NCI-H1105 treated with DMSO at 0.1 percent for 48 hours (cell line): ENCODE results near the gene MUC20.
"Not testable (repeated sequence)": the region's sequence is repeated elsewhere in the genome, so short reads cannot be mapped to it uniquely, and the experiment has no call there.

Source experiments
- DNase-seq: peaks from one replicate; lab custom pipeline; 2025; lab: John Stamatoyannopoulos, UW

MUC20 gene

DNA sequence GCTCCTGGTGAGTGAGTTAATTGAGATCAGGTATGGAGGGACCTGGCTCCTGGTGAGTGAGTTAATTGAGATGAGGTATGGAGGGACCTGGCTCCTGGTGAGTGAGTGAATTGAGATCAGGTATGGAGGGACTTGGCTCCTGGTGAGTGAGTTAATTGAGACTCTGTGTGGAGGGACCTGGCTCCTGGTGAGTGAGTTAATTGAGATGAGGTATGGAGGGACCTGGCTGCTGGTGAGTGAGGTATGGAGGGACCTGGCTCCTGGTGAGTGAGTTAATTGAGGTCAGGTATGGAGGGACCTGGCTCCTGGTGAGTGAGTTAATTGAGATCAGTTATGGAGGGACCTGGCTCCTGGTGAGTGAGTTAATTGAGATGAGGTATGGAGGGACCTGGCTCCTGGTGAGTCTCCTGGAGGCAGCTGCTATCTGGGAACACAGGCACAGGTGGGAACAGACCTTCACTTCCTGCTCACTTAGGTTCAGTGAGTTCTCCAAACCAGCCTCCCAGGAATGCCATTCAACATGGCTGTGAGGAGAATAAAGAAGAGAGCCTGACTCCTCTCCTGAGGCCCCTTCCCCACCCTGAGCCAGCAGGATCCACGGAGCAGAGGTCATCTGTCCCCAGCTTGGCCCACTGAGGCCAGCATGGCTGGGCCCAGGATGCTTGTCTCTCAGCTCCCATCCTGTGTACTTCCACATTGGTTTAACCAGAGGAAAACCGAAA, 9.5 kb upstream of the MUC20 start:
- DNase-seq: not testable (repeated sequence)

DNA sequence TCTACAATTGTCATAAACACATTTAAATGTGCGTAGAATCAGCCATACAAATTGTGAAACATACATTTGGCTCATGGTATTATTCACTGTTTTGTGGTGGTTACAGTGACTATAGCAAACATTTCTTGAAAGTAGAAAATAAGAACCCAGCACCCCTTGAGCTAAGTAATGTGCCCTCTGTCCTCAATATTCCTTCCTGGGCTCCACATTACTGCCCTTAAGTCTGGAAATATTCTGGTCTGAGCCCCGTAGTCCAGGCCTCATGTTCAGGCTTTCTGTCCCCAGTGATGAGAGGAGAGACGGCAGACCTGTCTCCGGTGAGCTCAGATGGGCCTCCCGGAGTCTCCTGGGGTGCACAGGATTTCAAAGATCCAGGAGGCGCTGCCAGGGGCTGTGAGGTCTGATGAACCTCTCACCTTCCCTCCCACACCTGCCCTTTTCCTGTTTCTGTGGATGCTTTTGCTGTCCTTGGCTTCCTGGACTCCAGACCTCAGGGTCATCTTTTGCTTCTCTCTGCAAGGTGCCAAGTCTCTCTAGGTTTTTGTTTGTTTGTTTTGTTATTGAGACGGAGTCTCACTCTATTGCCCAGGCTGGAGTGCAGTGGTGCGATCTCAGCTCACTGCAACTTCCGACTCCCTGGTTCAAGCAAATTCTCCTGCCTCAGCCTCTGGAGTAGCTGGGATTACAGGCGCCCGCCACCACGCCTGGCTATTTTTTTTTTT, 8.8 kb upstream of the MUC20 start:
- DNase-seq: no peak

DNA sequence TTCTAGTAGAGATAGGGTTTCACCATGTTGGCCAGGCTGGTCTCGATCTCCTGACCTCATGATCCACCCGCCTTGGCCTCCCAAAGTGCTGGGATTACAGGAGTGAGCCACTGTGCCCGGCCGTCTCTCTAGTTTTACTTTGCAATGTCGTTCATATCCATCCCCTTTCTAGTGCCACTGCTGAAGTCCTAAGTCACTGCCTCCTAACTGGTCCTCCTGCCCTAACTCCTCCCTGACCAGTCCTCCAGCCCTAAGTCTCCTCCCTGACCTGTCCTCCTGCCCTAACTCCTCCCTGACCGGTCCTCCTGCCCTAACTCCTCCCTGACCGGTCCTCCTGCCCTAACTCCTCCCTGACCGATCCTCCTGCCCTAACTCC, 8.3 kb upstream of the MUC20 start:
- DNase-seq: not testable (repeated sequence)

DNA sequence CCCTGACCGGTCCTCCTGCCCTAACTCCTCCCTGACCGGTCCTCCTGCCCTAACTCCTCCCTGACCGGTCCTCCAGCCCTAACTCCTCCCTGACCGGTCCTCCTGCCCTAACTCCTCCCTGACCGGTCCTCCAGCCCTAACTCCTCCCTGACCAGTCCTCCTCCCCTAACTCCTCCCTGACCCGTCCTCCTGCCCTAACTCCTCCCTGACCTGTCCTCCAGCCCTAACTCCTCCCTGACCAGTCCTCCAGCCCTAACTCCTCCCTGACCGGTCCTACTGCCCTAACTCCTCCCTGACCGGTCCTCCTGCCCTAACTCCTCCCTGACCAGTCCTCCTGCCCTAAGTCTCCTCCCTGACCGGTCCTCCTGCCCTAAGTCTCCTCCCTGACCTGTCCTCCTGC, 7.6 kb upstream of the MUC20 start:
- DNase-seq: not testable (repeated sequence)

DNA sequence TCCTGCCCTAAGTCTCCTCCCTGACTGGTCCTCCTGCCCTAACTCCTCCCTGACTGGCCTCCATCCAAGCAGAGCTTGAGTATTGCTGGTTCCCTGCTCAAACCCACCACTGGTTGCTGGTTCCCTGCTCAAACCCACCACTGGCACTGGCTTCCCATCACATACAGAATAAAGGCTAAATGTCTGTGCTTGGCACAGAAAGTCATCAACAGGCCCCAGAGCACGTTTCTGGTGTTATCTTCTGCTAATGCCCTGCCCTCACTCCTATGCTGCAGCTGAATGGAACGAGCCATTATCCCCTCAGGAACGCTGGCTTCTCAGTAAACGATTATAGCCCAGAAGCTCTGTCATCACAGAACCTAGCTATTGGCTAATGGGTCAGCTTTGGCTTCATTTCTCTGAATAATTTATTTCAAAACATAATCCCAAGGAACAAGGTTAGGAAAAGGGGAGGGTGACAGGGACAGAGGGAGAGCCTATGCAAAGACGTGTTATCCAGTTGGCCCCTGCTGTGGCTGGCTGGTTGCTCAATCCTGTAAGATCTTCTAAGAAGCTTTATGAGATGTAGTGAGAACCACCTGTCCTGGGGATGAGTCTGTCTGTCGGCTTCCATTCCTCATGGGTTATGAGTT, 6.3 kb upstream of the MUC20 start:
- DNase-seq: no peak

DNA sequence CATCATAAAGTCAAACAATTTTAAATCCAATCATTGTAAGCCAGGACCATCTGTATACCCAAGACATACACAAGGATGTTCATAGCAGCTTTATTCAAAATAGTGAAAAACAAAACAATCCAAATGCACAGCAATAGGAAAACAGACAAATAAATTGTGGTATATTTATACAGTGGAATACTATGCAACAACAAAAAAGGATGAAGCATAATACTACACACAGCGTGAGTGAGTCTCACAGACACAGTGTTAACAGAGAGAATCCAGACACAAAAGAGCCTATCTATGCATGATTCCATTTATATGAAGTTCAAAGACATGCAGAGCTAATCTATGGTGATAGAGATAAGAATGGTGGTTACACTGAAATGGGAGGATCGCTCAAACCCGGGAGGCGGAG, 5.6 kb upstream of the MUC20 start:
- DNase-seq: no peak

DNA sequence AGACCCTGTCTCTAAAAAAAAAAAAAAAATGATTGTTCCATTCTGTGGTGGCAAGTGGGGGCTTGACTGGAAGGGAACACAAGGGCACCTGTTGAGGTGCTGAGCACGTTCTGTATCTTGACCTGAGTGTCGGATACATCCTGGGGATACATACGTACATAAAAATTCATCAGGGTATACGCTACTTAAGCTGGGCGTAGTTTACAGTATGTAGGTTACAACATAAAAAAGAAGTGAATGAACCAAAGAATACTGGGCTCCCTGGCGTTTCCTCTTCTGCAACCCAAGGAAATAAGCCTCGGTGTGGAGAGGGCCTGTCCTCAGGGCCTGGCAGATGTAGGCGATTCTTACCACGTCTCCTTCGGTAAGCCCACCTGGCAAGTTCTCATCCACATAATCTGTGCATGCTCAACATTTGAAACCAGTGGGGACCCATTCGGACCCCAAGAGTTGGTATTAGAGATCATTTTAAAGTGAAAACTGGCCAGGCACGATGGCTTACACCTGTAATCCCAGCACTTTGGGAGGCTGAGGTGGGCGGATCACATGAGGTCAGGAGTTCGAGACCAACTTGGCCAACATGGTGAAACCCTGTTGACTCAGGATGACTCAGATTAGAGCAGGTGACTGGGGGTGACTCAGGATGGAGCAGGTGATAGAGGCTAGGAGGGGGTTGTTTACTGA, 5.1 kb upstream of the MUC20 start:
- no peak for DNase-seq

DNA sequence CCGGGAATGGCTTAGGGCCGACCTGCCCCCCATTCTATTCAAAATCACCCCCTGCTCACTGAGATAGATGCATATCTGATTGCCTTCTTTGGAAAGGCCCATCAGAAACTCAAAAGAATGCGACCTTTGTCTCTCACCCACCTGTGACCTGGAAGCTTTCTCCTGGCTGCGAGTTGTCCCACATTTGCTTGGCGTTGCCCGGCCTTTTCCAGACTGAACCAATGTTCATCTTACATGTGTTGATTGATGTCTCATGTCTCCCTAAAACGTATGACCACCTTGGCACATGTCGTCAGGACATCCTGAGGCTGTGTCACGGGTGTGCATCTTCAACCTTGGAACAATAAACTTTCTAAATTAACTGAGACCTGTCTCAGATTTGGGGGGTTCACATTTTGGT, 3.4 kb upstream of the MUC20 start:
- DNase-seq: no peak

DNA sequence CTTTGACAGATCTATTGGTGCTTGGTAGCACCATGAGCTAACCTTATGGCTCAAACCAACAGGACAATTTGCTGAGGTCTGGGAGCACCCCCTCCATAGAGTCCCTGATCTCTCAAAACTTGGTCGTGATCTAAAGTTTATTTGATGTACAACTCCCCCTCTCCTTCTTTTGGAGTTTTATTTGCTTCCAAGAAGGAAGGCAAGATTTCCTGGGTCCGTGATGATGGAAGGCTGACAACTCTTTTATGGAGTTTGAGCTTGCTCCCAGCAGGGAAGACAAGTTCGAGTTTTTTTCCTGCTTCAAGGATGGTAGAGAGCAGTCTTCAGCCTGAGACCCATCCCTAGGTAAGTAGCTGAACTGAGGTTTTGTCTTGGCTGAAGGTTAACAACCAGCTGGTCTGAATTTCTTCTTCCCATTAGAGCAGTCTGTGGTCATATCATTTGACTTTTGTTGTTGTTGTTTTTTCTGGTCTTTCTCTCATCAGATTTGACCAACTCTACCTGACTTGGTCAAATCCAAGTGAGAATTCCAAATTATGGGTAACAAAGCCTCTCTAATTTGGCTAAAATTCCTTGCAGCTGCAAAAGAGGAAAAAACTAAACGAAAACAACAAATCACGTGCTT, 2.8 kb upstream of the MUC20 start:
- DNase-seq: no peak

DNA sequence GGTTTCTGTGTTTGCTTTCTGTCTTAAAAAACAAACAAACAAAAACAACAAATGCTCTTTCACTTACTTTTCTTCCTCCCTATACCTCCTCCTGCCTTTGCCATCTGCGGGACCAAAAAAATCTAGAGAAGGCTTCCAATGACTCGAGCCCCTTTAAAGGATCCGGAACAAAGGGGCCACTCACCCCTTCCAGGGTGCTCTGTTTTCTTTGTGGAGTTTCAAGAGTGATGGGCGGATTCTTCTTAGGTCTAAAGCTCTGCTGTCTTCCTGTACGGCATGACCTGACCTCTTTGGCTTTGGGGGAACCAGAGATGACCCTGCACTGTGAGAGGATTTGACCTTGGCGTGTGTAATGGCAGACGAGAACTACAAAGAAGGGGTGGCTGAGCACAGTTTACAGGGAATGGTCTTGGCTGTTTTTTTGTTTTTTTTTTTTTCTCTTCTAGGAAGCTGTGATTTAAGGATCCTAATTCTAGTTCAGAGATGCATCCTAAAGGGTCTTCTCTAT, 2.2 kb upstream of the MUC20 start:
- DNase-seq: no peak

DNA sequence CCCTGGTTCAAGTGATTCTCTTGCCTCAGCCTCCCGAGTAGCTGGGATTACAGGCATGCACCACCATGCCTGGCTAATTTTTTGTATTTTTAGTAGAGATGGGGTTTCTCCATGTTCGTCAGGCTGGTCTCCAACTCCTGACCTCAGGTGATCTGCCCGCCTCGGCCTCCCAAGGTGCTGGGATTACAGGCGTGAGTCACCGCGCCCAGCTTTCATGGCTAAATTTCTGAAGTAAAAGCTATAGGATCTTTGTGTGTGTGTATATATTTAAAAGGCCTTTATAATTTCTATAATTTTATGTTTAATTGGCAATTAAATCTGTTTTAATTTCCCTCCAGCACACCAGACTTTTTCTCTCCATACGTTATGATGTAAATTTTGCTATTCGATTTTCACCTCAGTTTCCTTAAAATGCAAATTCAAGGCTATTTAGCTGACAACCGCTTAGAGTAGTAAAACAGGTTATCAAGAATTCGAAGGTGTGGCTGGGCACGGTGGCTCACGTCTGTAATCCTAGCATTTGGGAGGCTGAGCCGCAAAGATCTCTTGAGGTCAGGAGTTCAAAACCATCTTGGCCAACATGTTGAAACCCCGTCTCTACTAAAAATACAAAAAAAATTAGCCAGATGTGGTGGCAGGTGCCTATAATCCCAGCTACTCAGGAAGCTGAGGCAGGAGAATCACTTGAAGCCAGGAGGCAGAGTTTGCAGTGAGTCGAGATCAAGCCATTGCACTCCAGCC, 1.1 kb upstream of the MUC20 start:
- DNase-seq: not testable (repeated sequence)

DNA sequence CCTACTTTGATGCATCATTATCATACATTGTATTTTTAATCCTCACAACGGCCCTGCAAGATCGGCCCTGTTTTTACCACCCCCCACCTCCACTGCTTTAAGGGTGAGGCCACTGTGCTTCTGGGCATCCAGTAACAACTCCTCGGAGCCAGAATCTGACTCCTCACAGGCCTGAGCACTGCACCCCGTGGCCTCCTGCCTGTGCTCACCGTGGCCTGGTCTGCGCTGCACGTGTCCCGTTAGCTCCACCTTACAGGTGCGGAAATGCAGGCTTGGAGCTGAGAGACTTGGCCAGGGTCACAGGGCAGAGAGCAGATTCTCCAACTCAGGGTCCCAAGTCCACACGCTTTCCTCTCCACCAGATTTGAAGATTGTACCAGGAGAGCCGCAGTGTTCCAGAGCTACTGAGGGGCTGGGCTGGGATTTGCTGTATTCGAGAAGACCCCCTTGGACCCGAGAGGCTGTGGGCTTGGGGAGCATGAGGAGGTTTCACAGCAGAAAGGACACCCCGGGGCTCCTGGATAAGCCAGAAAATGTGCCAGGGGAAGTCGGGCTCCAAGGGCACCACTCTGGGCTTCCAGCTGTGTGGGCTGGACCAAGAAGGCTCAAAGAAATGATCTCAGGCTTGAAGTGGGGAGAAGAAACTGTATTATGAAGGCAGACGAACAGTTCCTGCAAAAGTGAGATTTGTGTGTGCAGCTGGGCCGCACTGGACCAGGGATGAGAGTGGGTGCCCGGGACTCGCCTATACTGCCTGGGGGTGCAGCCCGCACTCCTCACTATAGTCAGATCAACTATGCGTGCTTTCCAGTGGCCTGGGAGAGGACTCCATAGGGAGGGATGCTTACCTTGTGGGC, 1.6 kb downstream of the MUC20 start:
- DNase-seq: not testable (repeated sequence)

DNA sequence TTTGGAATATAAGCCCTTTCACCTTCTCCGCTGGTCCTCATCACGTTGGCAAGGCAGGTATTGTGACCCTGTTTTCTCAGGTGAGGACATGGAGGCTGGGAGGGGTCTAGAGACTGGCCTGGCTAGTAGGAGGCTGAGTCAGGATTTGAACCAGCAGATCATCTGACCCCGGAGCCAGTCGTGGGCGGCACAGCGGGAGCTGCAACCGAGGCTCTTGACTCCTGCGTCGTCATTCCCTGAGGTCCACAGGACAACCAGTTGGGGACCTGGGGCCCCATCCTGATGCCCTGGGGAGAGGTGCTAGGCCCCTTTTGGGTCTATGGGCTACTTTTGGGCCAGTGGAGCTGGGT, 2.2 kb downstream of the MUC20 start:
- not testable (repeated sequence) for DNase-seq

DNA sequence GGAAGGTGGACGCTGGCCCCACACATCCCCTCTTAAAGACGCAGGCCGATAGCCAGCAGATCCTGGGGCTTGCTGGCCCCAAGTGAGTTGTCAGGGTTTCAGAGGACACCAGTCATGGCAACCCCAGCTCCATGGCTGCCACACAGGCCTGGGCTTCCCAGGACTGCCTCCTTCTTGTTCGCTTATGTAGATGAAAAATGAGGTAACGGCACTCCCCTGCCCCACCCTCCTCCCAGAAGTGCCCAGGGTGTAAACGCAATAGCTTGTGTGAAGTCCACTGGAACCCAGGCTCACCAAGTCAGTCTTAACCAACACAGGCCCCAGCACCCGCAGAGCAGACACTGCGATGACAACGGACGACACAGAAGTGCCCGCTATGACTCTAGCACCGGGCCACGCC, 3.6 kb downstream of the MUC20 start:
- DNase-seq: not testable (repeated sequence)

DNA sequence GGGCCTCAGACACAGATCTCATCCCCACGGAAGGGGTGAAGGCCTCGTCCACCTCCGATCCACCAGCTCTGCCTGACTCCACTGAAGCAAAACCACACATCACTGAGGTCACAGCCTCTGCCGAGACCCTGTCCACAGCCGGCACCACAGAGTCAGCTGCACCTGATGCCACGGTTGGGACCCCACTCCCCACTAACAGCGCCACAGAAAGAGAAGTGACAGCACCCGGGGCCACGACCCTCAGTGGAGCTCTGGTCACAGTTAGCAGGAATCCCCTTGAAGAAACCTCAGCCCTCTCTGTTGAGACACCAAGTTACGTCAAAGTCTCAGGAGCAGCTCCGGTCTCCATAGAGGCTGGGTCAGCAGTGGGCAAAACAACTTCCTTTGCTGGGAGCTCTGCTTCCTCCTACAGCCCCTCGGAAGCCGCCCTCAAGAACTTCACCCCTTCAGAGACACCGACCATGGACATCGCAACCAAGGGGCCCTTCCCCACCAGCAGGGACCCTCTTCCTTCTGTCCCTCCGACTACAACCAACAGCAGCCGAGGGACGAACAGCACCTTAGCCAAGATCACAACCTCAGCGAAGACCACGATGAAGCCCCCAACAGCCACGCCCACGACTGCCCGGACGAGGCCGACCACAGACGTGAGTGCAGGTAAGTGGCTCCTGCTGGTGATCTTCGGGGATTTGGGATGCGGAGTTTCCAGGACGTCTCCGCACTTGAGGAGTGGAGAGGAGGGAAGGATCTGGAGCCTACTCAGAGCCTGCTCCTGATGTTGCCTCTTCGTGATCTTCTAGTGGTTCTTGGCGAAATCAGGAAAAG, 5.3 kb downstream of the MUC20 start:
- DNase-seq: not testable (repeated sequence)

DNA sequence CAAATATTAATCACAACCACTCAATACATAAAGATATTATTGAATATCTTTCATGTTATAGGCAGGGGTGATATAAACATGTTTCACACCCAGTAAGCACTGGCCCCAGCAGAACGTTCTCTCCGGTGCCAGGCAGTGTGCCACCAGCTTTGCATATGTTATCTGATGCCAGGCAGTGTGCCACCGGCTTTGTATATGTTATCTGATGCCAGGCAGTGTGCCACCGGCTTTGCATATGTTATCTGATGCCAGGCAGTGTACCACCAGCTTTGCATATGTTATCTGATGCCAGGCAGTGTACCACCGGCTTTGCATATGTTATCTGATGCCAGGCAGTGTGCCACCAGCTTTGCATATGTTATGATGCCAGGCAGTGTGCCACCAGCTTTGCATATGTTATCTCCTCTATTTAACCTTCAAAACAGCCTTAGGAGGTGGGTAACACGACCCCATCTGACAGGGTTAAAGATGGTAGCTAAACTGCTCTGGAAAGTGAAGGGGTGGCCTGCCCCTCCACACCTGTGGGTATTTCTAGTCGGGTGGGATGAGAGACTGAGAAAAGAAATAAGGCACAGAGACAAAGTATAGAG, 6.9 kb downstream of the MUC20 start:
- DNase-seq: no peak

DNA sequence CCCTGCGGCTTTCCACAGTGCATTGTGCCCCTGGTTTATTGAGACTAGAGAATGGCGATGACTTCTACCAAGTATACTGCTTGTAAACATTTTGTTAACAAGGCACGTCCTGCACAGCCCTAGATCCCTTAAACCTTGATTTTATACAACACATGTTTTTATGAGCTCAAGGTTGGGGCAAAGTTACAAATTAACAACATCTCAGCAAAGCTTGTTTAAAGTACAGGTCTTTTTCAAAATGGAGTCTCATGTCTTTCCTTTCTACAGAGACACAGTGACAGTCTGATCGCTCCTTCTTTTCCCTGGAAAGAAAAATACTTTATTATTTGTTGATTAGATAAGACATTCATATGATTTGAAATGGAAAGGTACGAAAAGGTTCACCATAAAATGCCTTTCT, 8.0 kb downstream of the MUC20 start:
- not testable (repeated sequence) for DNase-seq

DNA sequence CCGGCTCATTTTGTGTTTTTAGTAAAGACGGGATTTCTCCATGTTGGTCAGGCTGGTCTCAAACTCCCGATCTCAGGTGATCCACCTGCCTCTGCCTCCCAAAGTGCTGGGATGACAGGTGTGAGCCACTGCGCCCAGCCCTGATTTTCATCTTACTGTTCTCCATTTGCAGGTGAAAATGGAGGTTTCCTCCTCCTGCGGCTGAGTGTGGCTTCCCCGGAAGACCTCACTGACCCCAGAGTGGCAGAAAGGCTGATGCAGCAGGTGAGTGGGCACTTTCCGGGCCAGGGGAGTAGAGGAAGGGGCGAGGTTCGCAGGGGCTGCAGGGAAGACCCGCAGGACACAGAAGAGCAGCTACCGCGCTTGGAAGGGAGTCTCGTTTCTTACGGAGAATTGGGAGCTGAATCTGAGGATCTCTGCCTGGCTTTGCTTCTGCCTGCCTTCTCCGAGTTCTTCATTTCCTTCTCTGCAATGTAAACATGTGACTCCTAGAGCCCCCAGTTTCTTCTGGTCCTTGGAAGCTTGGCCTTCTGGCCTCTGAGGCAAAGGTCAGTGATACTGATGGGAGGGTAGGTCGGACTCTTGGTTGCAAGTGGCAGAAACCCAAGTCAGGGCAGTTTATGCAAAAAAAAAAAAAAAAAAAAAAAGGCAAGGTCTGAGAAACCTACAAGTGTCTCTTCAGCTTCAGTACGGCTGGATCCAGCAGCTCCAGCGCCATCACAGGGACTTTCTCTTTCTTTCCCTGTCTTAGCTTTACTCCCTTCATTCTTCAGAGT, 8.9 kb downstream of the MUC20 start:
- no peak for DNase-seq
